Ramos (cell line): ENCODE data around the gene SMU1.
"Not testable (repeated sequence)": the region's sequence is repeated elsewhere in the genome, so short reads cannot be mapped to it uniquely, and the experiment has no call there.

ENCODE experiments used
- in situ Hi-C: fragments of 300-500 bp; cut with MboI; formaldehyde crosslinking; loops from one replicate; pipeline ENCODE4 v1.14.3; 2022; ENCODE audit warnings: low sequenced_read_pairs; ENCODE audit not compliant: unreplicated experiment

The SMU1 gene

DNA sequence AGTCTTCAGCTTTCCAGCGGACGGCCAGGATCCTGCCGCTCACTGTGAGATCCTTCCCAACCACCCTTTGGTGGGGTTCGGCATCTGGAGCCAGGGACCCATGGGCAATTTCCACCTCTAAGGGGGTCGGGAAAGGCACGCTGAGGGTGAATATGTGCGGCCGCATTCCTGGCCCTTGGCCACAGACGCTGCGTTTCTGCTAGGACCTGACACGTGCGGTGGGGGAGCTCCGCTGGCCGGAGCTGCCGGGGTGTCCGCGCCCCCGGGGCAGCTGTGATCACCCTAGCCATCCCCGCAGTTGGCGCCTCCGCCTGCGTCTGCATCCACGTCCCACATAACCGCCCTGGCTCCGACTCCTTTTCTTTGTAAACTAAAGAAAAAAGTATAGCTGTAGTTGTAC, 56.7 kb downstream of the SMU1 start:
- in situ Hi-C loops: no loop called here

DNA sequence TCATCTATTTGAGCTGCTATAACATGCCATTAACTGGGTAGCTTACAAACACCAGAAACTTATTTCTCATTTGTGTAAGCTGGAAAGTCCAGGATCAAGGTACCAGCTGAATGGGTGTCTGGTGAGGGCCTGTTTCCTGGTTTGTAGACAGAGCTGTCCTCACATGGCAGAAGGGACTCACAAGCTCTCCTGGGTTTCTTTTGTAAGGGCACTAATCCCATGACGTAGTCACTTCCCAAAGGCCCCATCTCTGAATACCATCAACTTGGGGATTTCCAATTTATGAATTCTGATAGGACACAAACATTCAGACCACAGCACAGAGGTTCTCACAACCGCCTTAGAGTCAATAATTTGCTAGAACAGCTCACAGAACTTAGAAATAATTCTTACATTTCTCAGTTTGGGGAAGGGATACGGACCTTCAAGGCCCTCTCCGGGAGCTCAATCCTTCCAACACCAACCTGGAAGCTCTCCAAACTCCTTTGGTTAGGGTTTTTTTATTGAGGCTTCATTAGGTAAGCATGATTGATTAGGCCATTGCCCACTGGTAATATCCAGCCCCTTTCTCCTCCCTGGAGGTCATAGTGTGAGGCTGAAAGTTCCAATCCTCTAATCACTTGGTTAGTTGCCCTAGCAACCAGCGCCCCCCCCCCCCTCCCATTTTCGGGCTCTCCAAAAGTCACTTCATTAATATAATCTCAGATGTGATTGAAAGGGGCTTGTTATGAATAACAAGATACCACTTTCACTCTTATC, 59.0 kb downstream of the SMU1 start:
- in situ Hi-C loops: no loop called here

DNA sequence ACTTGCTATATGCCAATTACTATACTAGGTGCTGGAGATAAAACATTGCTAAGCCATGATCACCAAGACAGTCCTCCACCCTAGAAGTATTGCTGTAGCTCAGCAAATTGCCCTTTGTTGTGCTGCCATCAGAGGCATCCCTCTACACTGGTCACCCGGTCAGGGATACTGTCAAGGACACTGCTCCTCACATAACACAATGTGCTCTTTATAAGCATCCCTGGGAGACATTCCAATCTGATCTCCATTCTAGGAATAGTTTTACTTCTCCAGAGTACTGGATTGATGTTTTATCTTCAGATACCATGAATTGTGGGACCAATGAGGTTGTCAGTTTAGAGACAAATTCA, 61.8 kb downstream of the SMU1 start:
- in situ Hi-C loops: no loop called here

DNA sequence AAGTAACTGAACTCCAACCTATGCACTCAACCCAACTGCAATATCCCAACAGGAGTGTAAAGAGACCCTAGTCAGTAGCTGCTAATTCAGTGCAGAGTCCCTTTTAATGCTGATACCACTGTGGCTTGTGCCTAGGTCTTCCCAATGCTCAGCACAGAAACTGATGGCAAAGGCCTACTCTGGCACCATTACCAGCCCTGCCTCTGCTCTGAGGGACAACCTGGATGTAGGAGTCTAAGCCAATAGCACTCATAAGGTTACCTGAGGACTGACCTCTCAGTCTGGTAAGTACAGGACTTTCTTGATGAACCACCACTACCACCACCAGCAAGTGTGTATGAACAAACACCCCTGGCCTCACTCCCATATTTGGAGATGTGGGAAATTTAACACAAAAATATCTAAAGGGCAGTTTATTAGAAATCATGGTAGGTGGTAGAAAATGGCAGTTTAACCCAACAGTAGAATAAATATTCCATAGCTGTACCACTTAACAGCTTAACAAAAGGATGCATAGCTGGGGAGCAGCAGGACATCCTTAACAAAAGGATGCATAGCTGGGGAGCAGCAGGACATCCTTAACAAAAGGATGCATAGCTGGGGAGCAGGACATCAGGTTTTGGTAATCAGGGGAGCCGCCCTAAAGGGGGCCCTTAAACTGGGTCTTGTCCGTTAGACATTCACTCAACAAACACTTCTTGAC, 62.4 kb downstream of the SMU1 start:
- in situ Hi-C loops: no loop called here

DNA sequence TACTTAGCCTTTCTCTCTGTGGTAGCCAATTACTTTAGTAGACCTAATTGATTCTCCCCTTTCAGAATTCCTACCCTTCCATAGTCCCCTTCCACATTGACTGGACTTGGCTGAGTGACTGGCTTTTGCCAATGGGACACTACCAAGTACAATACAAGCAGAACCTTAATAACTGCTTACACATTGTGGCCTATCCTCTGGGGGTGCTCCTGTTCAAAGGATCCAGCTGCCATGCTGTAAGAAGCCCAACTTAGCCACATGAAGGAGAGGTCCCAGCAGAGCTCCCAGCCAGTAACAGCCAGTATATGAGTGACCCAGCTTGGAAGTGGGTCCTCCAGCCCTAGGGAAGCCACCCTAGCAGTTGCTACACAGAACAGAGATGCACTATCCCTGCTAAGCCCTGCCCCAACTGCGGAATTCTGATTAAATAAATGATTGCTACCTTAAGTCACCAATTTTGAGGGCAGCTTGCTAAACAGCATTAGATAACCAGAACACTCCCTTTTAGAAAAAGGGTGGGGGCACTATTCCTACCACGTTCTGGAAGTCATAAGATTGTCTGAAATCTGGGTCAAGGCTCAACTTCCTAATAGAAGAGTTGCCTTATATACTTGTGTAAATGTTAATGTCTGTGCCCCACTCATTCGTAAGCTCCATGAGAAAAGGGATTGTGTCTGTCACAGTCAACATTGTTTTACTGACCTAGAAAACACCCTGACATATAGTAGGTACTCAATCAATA, 64.0 kb downstream of the SMU1 start:
- in situ Hi-C loops: no loop called here

DNA sequence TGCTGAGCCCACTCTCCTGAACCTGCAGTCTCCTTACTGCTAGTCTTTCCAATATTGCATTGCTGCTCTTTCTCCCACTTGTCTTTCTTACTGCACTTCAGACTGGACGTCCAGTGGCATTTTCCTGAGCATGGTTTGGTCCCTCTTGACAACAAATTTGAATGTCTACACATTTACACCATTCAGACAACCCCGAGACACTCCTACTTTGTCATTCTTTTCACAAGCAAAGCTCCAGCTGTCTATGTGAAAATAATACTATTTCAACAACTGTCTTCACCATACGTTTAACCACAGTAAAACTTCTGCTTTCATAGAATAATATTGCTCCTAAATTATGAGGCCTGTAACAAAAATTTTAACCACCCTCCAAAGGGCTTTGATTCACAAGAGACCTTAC, 64.6 kb downstream of the SMU1 start:
- in situ Hi-C loops: no loop called here

DNA sequence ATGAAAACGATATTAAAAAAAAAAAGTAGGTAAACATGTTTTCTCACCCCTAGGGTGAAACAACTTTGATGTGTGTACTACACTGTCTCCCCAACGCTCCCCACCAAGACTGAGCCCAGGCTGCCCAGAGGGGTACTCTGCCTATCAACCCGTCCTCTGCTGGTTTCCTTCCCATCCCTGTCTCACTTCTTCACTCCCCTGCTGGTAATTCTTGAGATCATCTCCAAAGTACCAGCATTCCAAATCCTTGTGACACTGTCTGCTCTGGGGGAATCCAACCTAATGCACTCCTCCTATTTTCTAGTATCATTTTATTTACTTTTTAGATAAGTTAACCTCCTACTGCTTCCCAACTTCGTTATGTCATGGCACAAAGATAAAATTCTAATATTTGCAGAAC, 68.7 kb downstream of the SMU1 start:
- in situ Hi-C loops: no loop called here

DNA sequence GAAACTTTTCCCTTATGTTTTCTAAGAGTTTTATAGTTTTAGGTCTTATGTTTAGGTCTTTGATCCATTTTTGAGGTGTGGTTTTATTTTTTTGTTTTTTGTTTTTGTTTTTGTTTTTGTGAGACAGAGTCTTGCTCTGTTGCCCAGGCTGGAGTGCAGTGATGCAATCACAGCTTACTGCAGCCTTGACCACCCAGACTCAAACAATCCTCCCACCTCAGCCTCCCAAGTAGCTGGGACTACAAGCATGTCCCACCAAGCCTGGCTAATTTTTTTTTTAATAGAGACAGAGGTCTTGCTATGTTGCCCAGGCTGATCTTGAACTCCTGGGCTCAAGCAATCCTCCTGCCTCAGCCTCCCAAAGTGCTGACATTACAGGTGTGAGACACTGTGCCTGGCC, 71.1 kb downstream of the SMU1 start:
- in situ Hi-C loops: not testable (repeated sequence)

DNA sequence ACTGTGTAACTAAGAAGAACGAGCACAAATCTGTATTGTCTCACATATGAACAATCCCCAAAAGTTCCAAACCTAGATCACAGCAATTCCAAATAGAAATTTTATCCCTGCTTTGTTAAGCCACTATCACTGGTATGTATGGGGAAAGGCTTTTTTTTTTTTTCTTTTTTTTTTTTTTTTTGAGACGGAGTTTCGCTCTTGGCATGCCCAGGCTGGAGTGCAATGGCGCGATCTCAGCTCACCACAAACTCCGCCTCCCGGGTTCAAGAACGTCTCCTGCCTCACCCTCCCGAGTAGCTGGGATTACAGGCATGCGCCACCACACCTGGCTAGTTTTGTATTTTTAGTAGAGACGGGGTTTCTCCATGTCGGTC, 75.8 kb downstream of the SMU1 start:
- in situ Hi-C loops: not testable (repeated sequence)

DNA sequence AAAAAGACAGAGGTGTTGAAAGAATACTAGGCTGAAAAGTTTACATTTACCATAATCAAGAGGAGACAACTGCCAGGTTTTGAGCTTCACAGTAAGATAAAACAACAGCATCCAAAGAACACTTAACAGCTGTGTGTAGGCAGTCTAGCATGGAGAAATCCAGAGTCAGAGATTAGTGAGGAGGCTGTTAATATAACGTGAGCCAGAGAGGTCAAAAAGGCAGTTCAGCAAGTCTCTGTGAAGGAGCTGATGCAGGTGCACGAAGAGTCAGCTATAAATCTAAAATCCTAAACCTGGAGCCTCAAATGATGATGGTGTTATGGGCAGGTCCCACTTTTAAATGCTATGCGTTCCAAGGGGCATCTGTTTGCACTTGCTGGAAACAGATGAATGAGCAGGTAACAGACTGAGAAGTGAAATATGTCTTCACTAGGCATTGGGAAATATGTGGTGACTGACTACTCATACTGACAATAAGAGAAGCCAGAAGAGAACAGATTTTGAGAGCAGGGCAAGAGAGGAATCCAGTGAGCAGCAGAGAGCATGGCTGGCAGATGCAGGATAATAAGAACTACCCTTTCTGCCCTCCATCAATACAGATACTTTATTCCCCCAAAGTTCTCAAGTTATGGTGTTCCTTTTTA, 83.8 kb downstream of the SMU1 start:
- in situ Hi-C loops: no loop called here

DNA sequence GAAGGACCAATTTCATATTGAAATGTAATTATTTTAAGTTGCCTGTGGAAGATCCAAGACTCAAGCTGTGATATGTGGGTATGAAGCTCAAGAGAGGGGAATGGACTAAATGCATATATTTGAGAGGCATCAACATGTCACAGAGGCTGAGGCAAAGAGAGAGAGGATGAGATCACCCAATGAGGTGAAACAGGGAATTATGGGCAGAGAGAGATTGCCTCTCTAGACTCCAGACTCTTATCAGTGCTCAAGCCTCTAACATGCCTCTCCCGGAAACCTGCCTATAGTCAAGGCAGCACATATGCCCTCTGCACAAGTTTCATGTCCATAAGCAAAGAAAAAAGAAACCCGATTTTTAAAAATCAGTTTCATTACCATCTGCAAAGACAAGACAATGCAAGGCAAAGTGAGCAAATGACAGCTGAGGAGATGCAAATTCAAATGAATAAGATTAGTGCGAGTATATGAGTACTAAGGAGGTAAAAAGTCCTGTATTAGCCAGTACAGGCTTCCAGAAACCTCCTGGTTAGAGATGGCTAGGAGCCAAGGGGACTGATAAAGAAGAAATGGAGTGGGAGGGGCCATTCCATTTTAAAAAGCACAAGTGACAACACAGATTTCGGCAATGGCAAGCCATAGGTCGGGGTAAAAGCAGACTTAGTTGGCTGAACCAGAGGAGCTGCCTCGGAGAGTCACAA, 84.4 kb downstream of the SMU1 start:
- in situ Hi-C loops: no loop called here
